DMS 273 (cell line): ENCODE results near the gene EDARADD.
"Not testable (repeated sequence)": the region's sequence is repeated elsewhere in the genome, so short reads cannot be mapped to it uniquely, and the experiment has no call there.

Source experiments
- DNase-seq: peaks from one replicate; lab custom pipeline; 2025; ENCODE audit not compliant: unreplicated experiment; lab: John Stamatoyannopoulos, UW

The EDARADD gene

DNA sequence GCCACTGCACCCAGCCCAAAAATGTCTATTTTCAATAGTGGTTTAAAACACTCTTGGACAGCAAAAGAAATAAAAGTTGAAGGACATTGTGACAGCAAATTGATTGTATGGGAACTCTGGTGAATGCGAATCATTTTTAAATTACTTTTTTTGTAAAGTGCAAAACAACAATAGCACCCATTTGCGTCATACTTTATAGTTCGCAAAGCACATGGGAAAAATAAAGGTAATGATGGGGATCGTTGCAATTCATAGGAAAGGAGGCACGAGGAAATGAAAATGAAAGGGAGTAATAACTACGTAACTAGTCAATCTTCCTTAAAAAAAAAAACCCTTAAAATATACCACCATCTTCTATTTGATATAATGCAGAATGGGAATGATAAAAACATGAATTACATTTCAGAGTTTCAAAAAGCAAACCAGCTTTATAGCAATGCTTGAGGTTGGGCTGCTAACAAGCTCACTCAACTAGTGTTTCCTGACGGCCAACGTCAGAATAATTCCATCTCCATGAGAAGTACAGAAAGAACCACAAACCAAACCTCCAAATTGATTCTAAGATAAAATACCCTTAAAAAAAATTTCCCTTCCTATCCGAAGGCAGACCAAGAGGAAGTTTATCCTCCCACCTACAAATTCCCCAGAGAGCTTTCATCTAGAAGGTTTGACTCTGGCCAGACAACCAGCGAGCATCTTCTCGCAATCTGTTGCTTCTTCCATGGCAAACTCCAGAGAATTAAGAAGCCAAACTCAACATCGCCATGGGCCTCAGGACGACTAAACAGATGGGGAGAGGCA, at the start of gene EDARADD:
TSS of gene EDARADD (plus strand) at position 606 of the 801 bp plus-strand sequence. CDS start at position 765, 159 bp downstream.
- no peak for DNase-seq

DNA sequence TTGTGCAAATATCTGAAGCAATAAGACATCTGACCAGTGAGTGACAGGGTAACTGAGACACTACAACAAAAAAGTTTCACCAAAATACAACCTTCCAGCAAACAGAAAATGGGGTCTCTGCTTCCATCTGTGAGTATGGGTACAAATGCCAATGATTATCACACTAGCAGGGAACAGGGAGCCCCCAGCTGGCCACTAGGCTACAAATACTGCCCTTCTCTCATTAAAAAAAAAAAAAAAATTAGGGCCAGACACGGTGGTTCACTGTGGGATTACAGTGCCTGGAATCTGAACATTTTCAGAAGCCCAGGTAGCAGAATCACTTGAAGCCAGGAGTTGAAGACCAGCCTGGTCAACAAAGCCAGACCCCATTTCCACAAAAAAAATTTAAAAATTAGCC, 48.4 kb upstream of the EDARADD start:
- peak; percentile 40 for DNase-seq

DNA sequence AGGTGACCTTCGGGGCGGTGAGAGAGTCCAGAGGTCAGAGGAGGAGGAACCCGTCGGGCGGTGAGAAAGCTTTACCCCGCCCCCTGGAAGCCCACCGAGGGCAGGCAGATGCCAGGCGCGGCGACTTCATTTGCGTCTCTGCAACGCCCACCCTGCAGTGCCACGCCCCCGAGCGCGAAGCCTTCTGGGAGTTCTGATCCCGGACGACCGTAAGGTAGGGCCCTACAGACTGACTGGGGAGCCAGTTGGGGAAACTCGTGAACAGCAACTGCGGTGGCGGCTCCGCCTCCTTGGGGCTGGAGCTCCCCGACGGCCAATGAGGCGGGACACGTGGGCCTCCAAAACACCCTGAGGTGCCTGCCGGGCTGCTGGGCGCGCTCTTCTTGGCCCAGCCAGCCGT, 46.0 kb upstream of the EDARADD start:
- DNase-seq: no peak

DNA sequence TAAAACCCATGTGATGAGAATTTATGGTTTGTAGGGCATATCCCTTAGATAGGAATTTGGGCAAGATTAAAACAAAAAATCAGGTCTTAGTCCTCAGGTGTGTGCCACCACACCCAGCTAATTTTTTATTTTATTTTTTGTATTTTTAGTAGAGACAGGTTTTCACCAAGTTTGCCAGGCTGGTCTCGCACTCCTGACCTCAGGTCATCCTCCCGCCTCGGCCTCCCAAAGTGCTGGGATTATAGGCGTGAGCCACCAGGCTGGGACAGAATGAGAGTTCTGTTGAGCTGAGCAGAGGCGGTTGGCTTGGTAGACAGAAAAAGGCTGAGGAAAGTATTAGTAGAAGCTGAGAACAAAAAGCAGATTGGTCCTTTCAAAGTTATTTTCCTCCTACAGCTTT, 43.8 kb upstream of the EDARADD start:
- no peak for DNase-seq

DNA sequence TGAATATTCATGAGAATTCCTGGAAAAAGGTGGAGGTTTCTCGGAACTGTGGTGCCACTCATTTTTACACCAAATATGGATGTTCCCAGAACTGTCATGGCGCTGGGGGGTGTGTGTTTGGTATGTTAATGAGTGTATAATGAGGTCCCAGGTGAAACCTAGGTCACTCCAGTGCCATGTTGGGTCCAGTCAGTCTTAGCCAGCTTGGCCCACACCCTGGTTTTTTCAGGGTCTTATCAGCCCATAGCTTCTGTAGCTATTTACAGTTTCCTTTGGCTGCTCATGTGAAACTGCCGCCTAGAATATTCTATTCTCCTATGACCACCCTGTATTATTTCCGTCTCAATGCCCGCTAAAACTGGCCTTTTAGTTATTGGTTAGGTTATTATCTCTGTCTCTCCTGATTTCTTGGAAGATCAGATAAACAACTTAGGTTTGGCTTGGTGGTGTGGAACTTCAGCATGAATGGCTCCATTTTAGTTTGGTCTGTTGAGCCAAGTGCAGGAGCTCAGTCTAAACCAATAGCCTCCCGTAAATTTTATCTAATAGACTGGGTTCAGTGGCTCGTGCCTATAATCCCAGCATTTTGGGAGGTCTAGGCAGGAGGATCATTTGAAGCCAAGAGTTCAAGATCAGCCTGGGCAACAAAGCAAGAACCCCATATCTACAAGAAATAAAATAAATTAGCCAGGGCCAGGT, 42.1 kb upstream of the EDARADD start:
- no peak for DNase-seq

DNA sequence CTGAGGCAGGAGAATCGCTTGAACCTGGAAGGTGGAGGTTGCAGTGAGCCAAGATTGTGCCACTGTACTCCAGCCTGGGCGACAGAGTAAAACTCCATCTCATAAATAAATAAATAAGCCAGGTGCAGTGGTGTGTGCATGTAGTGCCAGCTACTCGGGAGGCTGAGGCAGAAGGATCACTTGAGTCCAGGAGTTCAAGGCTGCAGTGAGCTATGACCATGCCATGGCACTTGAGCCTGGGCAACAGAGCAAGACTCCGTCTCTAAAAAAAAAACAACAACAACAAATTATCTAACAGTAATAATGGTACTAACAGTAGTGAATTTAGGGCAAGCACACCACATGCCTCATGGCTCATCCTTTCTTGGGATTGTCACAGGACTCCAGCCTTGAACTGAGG, 41.3 kb upstream of the EDARADD start:
- not testable (repeated sequence) for DNase-seq

DNA sequence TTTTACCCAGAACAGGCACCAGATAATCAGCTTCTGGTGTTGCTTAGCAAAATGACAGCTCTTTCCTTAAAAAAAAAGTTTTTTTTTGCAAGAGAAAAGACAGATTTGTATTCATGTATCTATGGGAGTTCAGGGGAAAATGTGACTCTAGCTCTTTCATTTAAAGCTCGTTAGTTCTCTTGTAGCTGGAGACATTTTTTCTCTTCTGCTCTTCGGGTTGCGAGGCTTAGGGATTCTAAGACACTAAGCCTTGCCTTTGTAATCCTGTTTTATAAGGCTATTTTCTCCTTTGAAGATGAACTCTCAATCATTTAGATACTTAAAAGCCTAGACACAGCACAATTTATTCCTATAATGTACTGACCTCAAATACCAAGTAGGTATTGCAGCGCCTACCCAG, 40.3 kb upstream of the EDARADD start:
- DNase-seq: no peak

DNA sequence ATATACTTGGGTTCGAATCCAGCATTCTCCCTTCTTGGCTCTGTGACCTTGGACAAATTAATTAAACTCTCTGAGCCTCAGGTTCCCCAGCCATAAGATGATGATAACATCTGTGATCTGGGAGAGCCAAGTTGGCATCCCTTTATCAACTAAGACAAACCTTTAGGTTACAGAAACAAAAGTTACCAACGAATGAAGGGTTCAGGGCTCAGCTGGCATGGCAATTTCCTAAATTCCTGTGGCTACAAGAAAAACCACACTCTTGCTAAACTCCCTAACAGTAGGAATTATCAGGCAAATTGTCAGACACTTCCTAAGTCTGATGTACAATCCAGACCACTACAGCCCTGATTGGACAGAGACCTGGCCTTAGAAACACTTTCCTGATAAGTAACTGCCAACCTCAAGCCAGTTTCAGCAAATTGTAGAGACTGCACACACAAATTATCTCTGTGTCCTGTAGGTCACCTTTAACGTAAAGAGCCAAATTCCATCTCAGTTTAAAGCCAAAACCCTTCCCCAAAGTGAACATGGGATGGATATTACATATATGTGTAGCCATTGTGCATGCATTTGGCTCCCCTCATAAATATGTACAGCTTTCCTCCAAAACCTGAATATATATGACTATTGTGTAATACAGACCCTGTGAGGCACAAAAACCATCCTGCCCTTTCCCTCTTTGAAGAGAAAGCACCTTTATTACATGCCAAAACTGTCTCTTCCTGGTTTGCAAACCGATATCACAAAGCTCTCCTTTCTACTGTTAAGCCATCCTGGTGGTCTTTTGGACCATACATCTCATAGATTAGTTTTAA, 39.5 kb upstream of the EDARADD start:
- DNase-seq: no peak

DNA sequence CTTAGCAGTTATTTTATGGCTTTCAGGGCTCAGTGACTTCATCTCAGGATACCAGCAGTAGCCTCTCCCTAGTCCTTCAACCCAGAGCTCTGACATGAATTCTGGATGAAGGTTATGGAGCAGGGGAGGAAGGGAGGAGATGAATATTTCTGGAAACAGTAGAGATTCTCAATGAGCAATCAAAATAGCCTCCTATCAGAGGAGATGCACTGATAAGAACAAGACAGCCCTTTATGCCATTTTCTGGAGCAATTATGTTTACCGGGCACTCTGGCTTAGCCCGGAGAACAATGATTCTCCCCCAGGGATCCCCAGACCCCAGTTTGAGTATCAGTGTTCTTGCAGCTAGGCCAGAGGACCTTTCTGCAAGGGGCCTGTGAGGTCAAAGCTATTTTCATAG, 37.9 kb upstream of the EDARADD start:
- DNase-seq: no peak

DNA sequence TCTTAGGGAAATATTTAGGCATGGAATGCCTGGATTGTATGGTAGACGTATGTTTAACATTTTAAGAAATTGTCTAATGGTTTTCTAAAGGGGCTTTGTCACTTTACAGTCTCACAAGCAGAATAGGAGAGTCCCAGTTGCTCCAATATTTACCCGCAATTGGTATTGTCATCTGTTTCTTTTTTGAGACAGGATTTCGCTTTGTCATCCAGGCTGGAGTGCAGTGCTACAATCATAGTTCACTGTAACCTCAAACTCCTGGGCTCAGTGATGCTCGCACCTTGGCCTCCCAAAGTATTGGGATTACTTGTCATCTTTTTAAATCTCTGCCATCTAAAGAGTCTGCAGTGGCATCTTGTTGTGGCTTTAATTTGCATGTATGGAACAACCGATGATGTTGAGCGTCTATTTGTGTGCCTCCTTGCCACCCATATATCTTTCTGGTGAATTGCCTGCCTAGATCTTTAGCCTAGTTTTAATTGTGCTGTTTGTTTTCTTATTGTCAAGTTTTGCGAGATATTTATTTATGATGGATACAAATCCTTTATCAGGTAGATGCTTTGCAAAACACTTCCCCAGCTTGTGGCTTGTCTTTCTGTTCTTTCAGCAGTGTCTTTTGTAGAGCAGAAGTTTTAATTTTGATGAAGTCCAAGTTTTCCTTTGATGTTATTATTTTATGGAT, 32.0 kb upstream of the EDARADD start:
- no peak for DNase-seq

DNA sequence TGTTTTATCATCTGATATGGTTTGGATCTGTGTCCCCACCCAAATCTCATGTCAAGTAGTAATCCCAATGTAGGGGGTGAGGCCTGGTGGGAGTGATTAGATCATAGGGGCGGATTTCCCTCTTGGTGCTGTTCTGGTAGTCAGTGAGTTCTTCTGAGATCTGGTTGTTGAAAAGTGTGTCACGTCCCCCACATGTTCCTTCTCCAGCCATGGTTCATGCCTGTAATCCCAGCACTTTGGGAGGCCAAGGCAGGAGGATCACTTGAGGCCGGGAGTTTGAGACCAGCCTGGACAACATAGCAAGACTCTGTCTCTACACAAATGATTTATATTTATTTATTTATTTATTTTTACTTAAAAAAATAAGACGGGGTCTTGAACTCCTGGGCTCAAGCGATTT, 30.8 kb upstream of the EDARADD start:
- DNase-seq: no peak

DNA sequence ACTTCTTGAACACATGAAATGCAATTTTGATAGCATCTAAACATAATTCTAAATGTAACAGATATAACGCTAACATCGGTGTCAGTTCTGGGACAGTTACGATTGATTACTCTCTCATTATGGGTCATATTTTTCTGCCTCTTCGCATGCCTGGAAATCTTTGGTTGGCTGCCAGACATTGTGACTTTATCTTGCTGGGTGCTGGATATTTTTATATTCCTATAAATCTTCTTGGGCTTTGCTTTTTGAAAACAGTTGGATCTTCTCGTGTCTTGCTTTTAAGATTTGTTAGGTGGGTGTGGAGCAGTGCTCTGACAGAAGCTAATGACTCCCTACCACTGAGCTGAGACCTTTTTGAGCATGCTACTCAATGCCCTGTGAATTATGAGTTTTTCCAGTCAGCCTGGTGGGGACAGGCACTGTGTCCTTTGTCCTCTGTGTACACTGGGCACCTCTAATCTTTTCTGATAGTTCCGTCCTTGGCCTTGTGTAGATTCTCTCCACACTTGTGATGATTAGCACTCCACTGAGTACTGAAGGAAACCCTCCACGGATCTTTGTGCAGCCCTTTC, 28.0 kb upstream of the EDARADD start:
- DNase-seq: no peak

DNA sequence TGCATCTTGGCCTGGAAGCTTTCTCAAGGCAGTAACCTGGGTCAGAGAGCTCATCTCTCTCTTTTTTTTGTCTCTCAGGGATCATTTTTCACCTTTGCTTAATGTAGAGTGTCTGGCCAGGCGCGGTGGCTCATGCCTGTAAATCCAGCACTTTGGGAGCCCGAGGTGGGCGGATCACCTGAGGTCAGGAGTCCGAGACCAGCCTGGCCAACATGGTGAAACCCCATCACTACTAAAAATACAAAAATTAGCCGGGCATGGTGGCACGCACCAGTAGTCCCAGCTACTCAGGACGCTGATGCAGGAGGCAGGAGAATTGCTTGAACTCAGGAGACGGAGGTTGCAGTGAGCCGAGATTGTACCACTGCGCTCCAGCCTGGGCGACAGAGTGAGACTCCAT, 27.4 kb upstream of the EDARADD start:
- DNase-seq: not testable (repeated sequence)

DNA sequence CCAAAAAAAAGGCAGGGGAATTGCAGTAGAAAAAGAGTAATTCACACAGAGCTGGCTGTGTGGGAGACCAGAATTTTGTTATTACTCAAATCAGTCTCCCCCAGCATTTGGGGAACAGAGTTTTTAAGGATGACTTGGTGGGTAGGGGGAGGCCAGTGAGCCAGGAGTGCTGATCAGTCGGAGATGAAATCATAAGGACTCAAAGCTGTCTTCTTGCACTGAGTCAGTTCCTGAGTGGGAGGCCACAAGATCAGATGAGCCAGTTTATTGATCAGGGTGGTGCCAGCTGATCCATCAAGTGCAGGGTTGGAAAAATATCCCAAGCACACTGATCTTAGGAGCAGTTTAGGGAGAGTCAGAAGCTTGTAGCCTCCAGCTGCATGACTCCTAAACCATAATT, 23.7 kb upstream of the EDARADD start:
- DNase-seq: no peak

DNA sequence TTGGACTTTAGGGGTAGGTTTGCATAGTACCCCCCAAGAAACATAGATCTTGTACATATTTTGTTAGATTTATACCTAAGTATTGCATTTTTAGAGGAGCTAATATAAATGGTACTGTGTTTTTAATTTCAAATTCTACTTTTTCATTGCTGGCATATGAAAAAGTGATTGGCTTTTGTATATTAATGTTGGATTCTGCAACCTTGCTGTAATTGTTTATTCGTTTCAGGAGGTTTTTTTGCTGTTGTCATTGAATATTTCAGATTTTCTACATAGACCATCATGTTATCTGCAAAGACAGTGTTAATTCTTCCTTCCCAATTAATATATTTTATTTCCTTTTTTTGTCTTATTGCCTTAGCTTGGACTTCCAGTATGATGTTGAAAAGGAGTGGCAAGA, 23.0 kb upstream of the EDARADD start:
- DNase-seq: no peak

DNA sequence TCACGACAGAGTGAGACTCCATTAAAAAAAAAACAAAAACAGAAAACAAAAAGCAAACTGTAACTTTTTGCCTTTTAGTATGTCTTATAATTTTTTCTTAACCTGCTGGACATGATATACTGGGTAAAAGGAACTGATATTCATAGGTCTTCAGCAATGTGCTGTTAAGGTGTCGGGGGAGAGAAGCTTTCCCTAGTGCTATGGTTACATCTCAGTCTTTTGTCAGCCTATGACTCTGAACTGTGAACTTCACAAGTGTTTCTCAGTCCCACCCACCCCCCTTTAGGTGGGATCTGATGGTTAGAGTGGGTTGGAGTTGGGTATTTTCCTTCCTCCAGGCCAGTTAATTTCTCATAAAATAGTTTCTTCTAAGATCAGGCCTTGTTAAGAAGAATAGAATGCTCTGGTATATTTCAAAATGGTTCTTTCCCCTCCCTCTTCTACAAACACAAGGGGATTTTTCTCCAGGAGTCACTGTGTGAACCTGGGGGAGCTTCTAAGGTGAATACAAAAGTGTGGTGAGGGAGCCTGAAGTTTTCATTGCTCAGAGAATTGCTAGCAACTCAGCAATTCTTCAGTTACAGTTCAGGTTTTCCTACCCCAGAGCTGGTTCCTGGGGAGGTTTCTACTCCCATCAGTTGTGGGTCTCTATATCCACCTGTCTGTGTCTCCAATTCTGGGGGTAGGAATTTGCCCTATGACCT, 16.1 kb upstream of the EDARADD start:
- no peak for DNase-seq

DNA sequence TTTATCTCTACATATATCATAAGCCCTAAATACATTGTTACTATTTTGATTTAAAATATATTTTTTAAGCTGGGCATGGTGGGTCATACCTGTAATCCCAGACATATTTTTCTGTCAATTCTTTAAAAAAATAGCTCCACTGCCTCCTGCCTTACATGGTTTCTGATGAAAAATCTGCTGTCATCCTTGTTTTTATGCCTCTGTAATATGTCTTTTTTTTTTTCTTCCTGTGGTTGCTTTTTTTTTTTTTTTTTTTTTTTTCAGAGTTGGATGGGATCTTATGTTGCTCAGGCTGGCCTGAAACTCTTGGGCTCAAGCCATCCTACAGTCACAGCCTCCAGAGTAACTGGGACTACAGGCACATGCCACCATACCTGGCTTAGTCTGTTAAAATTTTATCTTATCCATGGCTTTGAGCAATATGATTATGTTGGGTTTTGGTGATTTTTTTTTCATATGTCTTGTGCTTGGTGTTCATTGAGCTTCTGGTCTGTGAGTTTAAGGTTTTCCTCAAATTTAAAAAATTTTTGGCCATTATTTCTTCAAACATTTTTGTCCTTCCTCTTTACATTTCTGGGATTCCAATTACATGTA, 12.4 kb upstream of the EDARADD start:
- peak; percentile 7 for DNase-seq

DNA sequence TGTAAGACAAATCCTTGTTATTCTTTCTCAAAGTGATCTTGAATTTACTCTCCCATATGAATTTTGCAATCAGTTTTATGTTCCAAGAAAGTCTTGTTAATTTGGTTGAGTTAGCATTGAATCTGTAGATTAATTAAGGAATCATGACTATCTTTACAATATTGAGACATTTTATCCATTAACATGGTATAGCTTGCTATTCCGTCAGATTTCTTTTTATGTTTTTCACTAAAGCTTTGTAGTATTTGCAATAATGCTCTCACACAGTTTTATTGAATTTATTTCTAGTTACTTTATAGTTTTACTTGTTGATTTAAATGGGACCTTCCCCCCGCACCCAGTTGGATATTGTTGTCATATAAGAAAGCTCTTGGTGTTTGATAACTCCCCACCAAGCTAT, 5.8 kb upstream of the EDARADD start:
- DNase-seq: no peak

DNA sequence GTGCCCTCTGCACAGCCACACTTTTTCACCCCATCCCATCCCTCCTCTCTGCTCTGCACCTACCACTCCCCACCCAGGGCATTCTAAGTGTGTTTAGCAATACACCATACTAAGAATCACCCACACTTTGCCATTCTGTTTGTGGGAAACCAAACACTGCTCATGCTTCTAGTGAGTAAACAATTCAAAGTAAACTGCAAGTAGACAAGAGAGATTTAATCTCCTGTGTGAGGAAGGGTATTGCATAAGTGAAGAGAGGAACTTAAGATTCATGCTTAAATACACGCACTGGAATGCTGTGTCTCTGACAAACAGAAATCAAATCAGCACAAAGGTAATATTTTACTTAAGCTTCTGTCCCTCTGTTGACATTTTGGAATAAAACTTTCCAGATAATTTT, 4.8 kb upstream of the EDARADD start:
- no peak for DNase-seq

DNA sequence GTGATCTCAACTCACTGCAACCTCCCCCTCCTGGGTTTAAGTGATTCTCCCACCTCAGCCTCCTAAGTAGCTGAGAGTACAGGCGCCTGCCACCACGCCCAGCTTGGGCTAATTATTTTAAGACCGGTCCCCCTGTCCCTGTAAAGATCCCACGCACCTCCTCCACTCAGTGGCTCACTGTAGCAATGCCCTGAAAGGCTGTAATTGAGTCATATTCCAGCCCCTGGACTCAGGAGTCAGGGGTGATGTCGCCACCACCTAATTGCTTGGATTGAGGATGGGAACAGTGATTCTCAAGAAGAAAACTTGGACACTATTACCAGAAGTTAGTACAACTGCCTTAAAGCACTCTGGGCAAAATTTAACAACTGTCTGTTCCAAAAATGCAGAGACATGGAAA, 3.1 kb upstream of the EDARADD start:
- DNase-seq: no peak
